ENCODE results near the gene HMGCS1. TPM values are rescaled to one million over a fixed set of nuclear protein-coding genes. Genes with fewer than 3 reads are reported as not detected.

HMGCS1 gene
- total RNA-seq, 1 donor from 2014 or later = 86.9 TPM

- Mint-ChIP-seq H3K4me1 (ENCODE audit: low read depth) (peaks cover 17% of the 10 kb centered on the region), H3K27me3 (ENCODE audit: low read depth) (no peaks in the 10 kb centered on the region), H3K4me3 (ENCODE audit: unreplicated experiment) (no peak overlapping the region), H3K27ac (ENCODE audit: unreplicated experiment) (no peak overlapping the region), H3K9me3 (ENCODE audit: low read depth) (no peaks in the 10 kb centered on the region), H3K36me3 (ENCODE audit: low read depth) (peaks cover 41% of the 10 kb centered on the region)
- no peak for DNase-seq (ENCODE audit: low spot score)
- TF ChIP-seq CTCF (IDR thresholded peaks at IDR 0.05) = no peak
Observed at GRCh38 chr5:43290726-43291125, 22.5 kb downstream of the HMGCS1 start.

- no peaks in the 10 kb centered on the region for H3K27me3 Mint-ChIP-seq (ENCODE audit: low read depth)
- no peak overlapping the region for H3K27ac Mint-ChIP-seq (ENCODE audit: unreplicated experiment)
- DNase-seq (ENCODE audit: low spot score) = no peak
- no peak for TF ChIP-seq CTCF (IDR thresholded peaks at IDR 0.05)
- no peaks in the 10 kb centered on the region for H3K4me1 Mint-ChIP-seq (ENCODE audit: low read depth)
- H3K4me3 Mint-ChIP-seq (ENCODE audit: unreplicated experiment) = no peak overlapping the region
- peaks cover 30% of the 10 kb centered on the region for H3K36me3 Mint-ChIP-seq (ENCODE audit: low read depth)
- H3K9me3 Mint-ChIP-seq (ENCODE audit: low read depth) = no peaks in the 10 kb centered on the region
Observed at GRCh38 chr5:43288269-43288831, 24.9 kb downstream of the HMGCS1 start.

- Mint-ChIP-seq H3K4me1 (ENCODE audit: low read depth) (no peaks in the 10 kb centered on the region), H3K9me3 (ENCODE audit: low read depth) (no peaks in the 10 kb centered on the region), H3K36me3 (ENCODE audit: low read depth) (peaks cover 30% of the 10 kb centered on the region), H3K4me3 (ENCODE audit: unreplicated experiment) (no peak overlapping the region), H3K27ac (ENCODE audit: unreplicated experiment) (no peak overlapping the region), H3K27me3 (ENCODE audit: low read depth) (no peaks in the 10 kb centered on the region)
- no peak for DNase-seq (ENCODE audit: low spot score)
- TF ChIP-seq CTCF (IDR thresholded peaks at IDR 0.05) = no peak
Observed at GRCh38 chr5:43287493-43287892, 25.7 kb downstream of the HMGCS1 start.

- no peak for TF ChIP-seq CTCF (IDR thresholded peaks at IDR 0.05)
- no peaks in the 10 kb centered on the region for H3K27me3 Mint-ChIP-seq (ENCODE audit: low read depth)
- no peak overlapping the region for H3K27ac Mint-ChIP-seq (ENCODE audit: unreplicated experiment)
- DNase-seq (ENCODE audit: low spot score) = no peak
- peaks cover 26% of the 10 kb centered on the region for H3K36me3 Mint-ChIP-seq (ENCODE audit: low read depth)
- no peaks in the 10 kb centered on the region for H3K4me1 Mint-ChIP-seq (ENCODE audit: low read depth)
- no peak overlapping the region for H3K4me3 Mint-ChIP-seq (ENCODE audit: unreplicated experiment)
- H3K9me3 Mint-ChIP-seq (ENCODE audit: low read depth) = no peaks in the 10 kb centered on the region
Observed at GRCh38 chr5:43286623-43287022, 26.6 kb downstream of the HMGCS1 start.

GRCh38 chr5:43281840-43282658 lies 31.2 kb downstream of the HMGCS1 start:
- no peak overlapping the region for H3K4me3 Mint-ChIP-seq (ENCODE audit: unreplicated experiment)

More at GRCh38 chr5:43281840-43282658, 31.2 kb downstream of the HMGCS1 start:
- Mint-ChIP-seq H3K9me3 (ENCODE audit: low read depth) (no peaks in the 10 kb centered on the region), H3K4me1 (ENCODE audit: low read depth) (no peaks in the 10 kb centered on the region), H3K27me3 (ENCODE audit: low read depth) (peaks cover 4% of the 10 kb centered on the region), H3K27ac (ENCODE audit: unreplicated experiment) (no peak overlapping the region), H3K36me3 (ENCODE audit: low read depth) (peaks cover 7% of the 10 kb centered on the region)
- TF ChIP-seq CTCF (IDR thresholded peaks at IDR 0.05) = no peak
- no peak for DNase-seq (ENCODE audit: low spot score)

Data from chondrocyte (in vitro differentiated cells).